DOHH2 (cell line): ENCODE data around the gene TRIM9.
A peak's percentile ranks its signal among the peaks of the same experiment; 100 is the strongest.

Source experiments
- H3F3A ChIP-seq: fragments of 200-600 bp; sonication (generic), shearing (Covaris generic); 2 replicates; pipeline ENCODE4 v1.6.0; 2016; ENCODE audit warnings: antibody characterized with exemption, mild to moderate bottlenecking; ENCODE audit not compliant: control insufficient read depth, insufficient read depth
- H3K27ac ChIP-seq: fragments of 200-600 bp; sonication (generic); 2 replicates; pipeline ENCODE4 v1.5.1; 2014; ENCODE audit warnings: low read depth, mild to moderate bottlenecking, low read length, moderate library complexity
- H3K27me3 ChIP-seq: fragments of 200-600 bp; sonication (generic); 2 replicates; pipeline ENCODE4 v1.6.1; 2014; ENCODE audit warnings: mild to moderate bottlenecking, low read length, mixed read lengths; ENCODE audit not compliant: control insufficient read depth
- H3K36me3 ChIP-seq: fragments of 200-600 bp; sonication (generic); 2 replicates; pipeline ENCODE4 v1.6.1; 2014; ENCODE audit warnings: mild to moderate bottlenecking, low read length, moderate library complexity, mixed read lengths; ENCODE audit not compliant: control insufficient read depth
- H3K4me1 ChIP-seq: fragments of 200-600 bp; sonication (generic); 2 replicates; pipeline ENCODE4 v1.6.1; 2014; ENCODE audit warnings: mild to moderate bottlenecking, low read length, mixed read lengths; ENCODE audit not compliant: control insufficient read depth
- H3K4me2 ChIP-seq: fragments of 200-600 bp; sonication (generic); 2 replicates; pipeline ENCODE4 v1.6.0; 2014; ENCODE audit warnings: mild to moderate bottlenecking, low read length, moderate library complexity
- H3K4me3 ChIP-seq: fragments of 200-600 bp; sonication (generic); 2 replicates; pipeline ENCODE4 v1.5.1; 2014; ENCODE audit warnings: mild to moderate bottlenecking, low read length, mixed read lengths
- H3K79me2 ChIP-seq: fragments of 200-600 bp; sonication (generic); 2 replicates; pipeline ENCODE4 v1.6.1; 2014; ENCODE audit warnings: mild to moderate bottlenecking, low read length, mixed read lengths; ENCODE audit not compliant: control insufficient read depth
- H3K9me2 ChIP-seq: fragments of 200-600 bp; sonication (generic); replicated peaks from 2 replicates; pipeline ENCODE4 v1.6.1; 2014; ENCODE audit warnings: mild to moderate bottlenecking, low read length, mixed read lengths; ENCODE audit not compliant: control insufficient read depth
- H3K9me3 ChIP-seq: fragments of 200-600 bp; sonication (generic); 2 replicates; pipeline ENCODE4 v1.6.1; 2014; ENCODE audit warnings: antibody characterized with exemption, low read length, mixed read lengths; ENCODE audit not compliant: control insufficient read depth, insufficient read depth
- H4K20me1 ChIP-seq: fragments of 200-600 bp; sonication (generic); 2 replicates; pipeline ENCODE4 v1.6.0; 2014; ENCODE audit warnings: low read depth, mild to moderate bottlenecking, antibody characterized with exemption, low read length, moderate library complexity; ENCODE audit not compliant: control insufficient read depth, insufficient read depth
- EZH2phosphoT487 ChIP-seq: fragments of 200-600 bp; sonication (generic); IDR thresholded peaks from 2 replicates; pipeline ENCODE4 v1.6.1; 2017; ENCODE audit warnings: borderline replicate concordance, mild to moderate bottlenecking, antibody characterized with exemption, low read length, moderate library complexity, mixed read lengths
- TF ChIP-seq, protein P1 (sequence below): fragments of 200-600 bp; sonication (generic); IDR thresholded peaks from one replicate; pipeline ENCODE4 v1.5.1; 2014; ENCODE audit warnings: antibody characterized with exemption, mild to moderate bottlenecking, low read depth, low read length; ENCODE audit not compliant: poor library complexity, severe bottlenecking

TRIM9 gene

DNA sequence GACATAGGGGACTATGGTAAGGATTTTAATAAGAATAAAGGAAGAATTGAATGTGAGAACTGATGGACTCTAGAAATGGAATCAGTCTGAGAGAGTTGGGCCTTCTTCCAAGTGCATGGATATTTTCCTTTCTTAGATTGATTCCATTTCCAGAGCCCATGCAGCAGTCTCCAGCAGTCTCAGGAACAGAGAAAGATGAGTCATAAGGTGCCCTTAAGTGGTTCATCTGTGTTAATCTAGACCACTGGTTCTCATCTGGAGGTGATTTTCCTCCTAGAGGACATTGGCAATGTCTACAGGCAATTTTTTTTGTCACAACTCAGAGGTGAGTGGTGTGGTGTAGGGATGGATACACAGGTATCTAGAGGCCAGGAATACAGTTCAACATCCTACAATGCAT lies 25.9 kb downstream of the TRIM9 start:
- H4K20me1 ChIP-seq = no peaks in the 10 kb centered on the region
- no peaks in the 10 kb centered on the region for H3F3A ChIP-seq
- no peak for TF ChIP-seq EZH2phosphoT487
- TF ChIP-seq, protein P1, sequence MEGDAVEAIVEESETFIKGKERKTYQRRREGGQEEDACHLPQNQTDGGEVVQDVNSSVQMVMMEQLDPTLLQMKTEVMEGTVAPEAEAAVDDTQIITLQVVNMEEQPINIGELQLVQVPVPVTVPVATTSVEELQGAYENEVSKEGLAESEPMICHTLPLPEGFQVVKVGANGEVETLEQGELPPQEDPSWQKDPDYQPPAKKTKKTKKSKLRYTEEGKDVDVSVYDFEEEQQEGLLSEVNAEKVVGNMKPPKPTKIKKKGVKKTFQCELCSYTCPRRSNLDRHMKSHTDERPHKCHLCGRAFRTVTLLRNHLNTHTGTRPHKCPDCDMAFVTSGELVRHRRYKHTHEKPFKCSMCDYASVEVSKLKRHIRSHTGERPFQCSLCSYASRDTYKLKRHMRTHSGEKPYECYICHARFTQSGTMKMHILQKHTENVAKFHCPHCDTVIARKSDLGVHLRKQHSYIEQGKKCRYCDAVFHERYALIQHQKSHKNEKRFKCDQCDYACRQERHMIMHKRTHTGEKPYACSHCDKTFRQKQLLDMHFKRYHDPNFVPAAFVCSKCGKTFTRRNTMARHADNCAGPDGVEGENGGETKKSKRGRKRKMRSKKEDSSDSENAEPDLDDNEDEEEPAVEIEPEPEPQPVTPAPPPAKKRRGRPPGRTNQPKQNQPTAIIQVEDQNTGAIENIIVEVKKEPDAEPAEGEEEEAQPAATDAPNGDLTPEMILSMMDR = no peak
- H3K4me2 ChIP-seq = no peak overlapping the region
- no peak overlapping the region for H3K4me3 ChIP-seq
- H3K4me1 ChIP-seq = peaks cover 53% of the 10 kb centered on the region
- H3K9me3 ChIP-seq = peaks cover 9% of the 10 kb centered on the region
- H3K36me3 ChIP-seq = peaks cover 45% of the 10 kb centered on the region
- H3K27me3 ChIP-seq = no peaks in the 10 kb centered on the region
- H3K27ac ChIP-seq = no peak overlapping the region
- no peaks in the 10 kb centered on the region for H3K9me2 ChIP-seq
- H3K79me2 ChIP-seq = peaks cover 87% of the 10 kb centered on the region

DNA sequence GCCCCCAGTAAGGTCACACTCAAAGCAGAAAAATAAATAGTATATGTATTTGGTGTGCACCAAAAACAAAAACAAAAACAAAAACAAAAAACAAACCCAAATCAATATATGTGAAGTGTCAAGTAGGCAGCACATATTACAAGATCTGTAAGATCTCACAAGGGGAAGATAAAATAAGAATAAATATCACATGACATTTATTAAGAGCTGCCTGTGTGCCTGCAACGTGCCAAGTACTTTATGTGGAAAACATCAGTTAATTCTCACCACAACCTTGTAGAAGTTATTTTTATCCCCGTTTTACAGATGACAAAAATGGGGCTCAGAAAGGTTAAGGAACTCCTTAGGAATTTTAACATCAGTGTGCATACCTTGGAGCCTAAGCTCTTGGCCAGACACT lies 26.6 kb downstream of the TRIM9 start:
- Histone ChIP-seq H3K4me2 (peak overlapping the region; percentile 43), H3K4me3 (no peak overlapping the region), H3F3A (no peaks in the 10 kb centered on the region), H4K20me1 (no peaks in the 10 kb centered on the region), H3K36me3 (peaks cover 40% of the 10 kb centered on the region), H3K79me2 (peaks cover 87% of the 10 kb centered on the region), H3K27me3 (no peaks in the 10 kb centered on the region), H3K9me2 (no peaks in the 10 kb centered on the region), H3K4me1 (peaks cover 60% of the 10 kb centered on the region), H3K27ac (peak overlapping the region; percentile 10; the same call in 1 of the 2 replicates), H3K9me3 (peaks cover 9% of the 10 kb centered on the region)
- TF ChIP-seq, protein P1 = no peak
- no peak for TF ChIP-seq EZH2phosphoT487

DNA sequence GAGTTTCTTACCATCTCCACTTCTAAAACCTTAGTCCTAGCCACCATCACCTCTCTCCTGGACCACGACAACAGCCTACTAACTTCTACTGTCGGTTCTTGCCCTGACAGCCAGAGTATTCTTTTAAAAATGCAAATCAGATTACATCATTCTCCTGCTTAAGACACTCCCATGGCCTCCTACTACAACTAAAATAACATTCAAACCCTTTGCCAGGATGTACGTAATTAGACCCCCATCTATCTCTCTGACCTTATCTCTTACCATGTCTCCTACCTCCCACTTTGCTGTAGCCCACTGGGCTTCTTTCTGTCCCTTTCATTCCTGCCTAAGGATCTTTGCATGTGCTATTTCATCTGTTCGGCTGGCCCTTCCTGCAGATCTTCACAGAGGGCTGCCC lies 27.6 kb downstream of the TRIM9 start:
- peaks cover 87% of the 10 kb centered on the region for H3K79me2 ChIP-seq
- no peak for TF ChIP-seq EZH2phosphoT487
- TF ChIP-seq, protein P1 = no peak
- peaks cover 44% of the 10 kb centered on the region for H3K36me3 ChIP-seq
- H3K4me3 ChIP-seq = peak overlapping the region; percentile 24
- no peaks in the 10 kb centered on the region for H3K27me3 ChIP-seq
- H3K9me2 ChIP-seq = no peaks in the 10 kb centered on the region
- no peaks in the 10 kb centered on the region for H4K20me1 ChIP-seq
- H3K27ac ChIP-seq = peak overlapping the region; percentile 15
- peak overlapping the region; percentile 43 for H3K4me2 ChIP-seq
- H3K9me3 ChIP-seq = peaks cover 5% of the 10 kb centered on the region; the same call in 1 of the 2 replicates
- H3F3A ChIP-seq = no peaks in the 10 kb centered on the region
- peaks cover 52% of the 10 kb centered on the region for H3K4me1 ChIP-seq
